DOHH2 (cell line): ENCODE measurements around the gene ZSCAN30.

Experiments used
- H3F3A ChIP-seq: fragments of 200-600 bp; sonication (generic), shearing (Covaris generic); 2 replicates; pipeline ENCODE4 v1.6.0; 2016; ENCODE audit warnings: antibody characterized with exemption, mild to moderate bottlenecking; ENCODE audit not compliant: control insufficient read depth, insufficient read depth
- H3K27ac ChIP-seq: fragments of 200-600 bp; sonication (generic); 2 replicates; pipeline ENCODE4 v1.5.1; 2014; ENCODE audit warnings: low read depth, mild to moderate bottlenecking, low read length, moderate library complexity
- H3K27me3 ChIP-seq: fragments of 200-600 bp; sonication (generic); 2 replicates; pipeline ENCODE4 v1.6.1; 2014; ENCODE audit warnings: mild to moderate bottlenecking, low read length, mixed read lengths; ENCODE audit not compliant: control insufficient read depth
- H3K36me3 ChIP-seq: fragments of 200-600 bp; sonication (generic); 2 replicates; pipeline ENCODE4 v1.6.1; 2014; ENCODE audit warnings: mild to moderate bottlenecking, low read length, moderate library complexity, mixed read lengths; ENCODE audit not compliant: control insufficient read depth
- H3K4me1 ChIP-seq: fragments of 200-600 bp; sonication (generic); 2 replicates; pipeline ENCODE4 v1.6.1; 2014; ENCODE audit warnings: mild to moderate bottlenecking, low read length, mixed read lengths; ENCODE audit not compliant: control insufficient read depth
- H3K4me2 ChIP-seq: fragments of 200-600 bp; sonication (generic); 2 replicates; pipeline ENCODE4 v1.6.0; 2014; ENCODE audit warnings: mild to moderate bottlenecking, low read length, moderate library complexity
- H3K4me3 ChIP-seq: fragments of 200-600 bp; sonication (generic); 2 replicates; pipeline ENCODE4 v1.5.1; 2014; ENCODE audit warnings: mild to moderate bottlenecking, low read length, mixed read lengths
- H3K79me2 ChIP-seq: fragments of 200-600 bp; sonication (generic); 2 replicates; pipeline ENCODE4 v1.6.1; 2014; ENCODE audit warnings: mild to moderate bottlenecking, low read length, mixed read lengths; ENCODE audit not compliant: control insufficient read depth
- H3K9me2 ChIP-seq: fragments of 200-600 bp; sonication (generic); replicated peaks from 2 replicates; pipeline ENCODE4 v1.6.1; 2014; ENCODE audit warnings: mild to moderate bottlenecking, low read length, mixed read lengths; ENCODE audit not compliant: control insufficient read depth
- H3K9me3 ChIP-seq: fragments of 200-600 bp; sonication (generic); 2 replicates; pipeline ENCODE4 v1.6.1; 2014; ENCODE audit warnings: antibody characterized with exemption, low read length, mixed read lengths; ENCODE audit not compliant: control insufficient read depth, insufficient read depth
- H4K20me1 ChIP-seq: fragments of 200-600 bp; sonication (generic); 2 replicates; pipeline ENCODE4 v1.6.0; 2014; ENCODE audit warnings: low read depth, mild to moderate bottlenecking, antibody characterized with exemption, low read length, moderate library complexity; ENCODE audit not compliant: control insufficient read depth, insufficient read depth
- EZH2phosphoT487 ChIP-seq: fragments of 200-600 bp; sonication (generic); IDR thresholded peaks from 2 replicates; pipeline ENCODE4 v1.6.1; 2017; ENCODE audit warnings: borderline replicate concordance, mild to moderate bottlenecking, antibody characterized with exemption, low read length, moderate library complexity, mixed read lengths
- TF ChIP-seq, protein P1 (sequence below): fragments of 200-600 bp; sonication (generic); IDR thresholded peaks from one replicate; pipeline ENCODE4 v1.5.1; 2014; ENCODE audit warnings: antibody characterized with exemption, mild to moderate bottlenecking, low read depth, low read length; ENCODE audit not compliant: poor library complexity, severe bottlenecking

The ZSCAN30 gene

DNA sequence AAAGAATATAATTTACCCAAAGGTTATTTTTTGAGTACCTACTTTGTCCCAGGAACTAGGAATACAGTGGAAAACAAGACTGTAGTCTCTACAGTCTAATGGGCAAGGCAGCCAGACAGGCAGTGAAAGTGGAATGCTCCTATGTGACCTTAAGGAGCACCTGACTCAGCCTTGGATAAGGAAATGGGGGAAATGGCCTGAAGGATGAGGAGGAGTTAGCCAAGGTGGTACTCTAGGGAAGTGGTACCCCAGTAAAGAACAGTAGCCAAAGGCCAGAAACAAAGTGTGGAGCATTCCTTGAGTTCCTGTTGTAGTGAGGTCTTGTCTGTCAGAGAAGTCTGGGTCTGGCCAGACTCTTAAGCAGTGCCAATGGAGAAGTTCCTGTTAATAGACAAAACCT, 43.2 kb downstream of the ZSCAN30 start:
- H4K20me1 ChIP-seq = no peaks in the 10 kb centered on the region
- H3K4me1 ChIP-seq = peaks cover 31% of the 10 kb centered on the region
- H3K9me2 ChIP-seq = no peaks in the 10 kb centered on the region
- H3F3A ChIP-seq = peaks cover 4% of the 10 kb centered on the region; the same call in 1 of the 2 replicates
- H3K27me3 ChIP-seq = no peaks in the 10 kb centered on the region
- peak overlapping the region; percentile 70 for H3K4me2 ChIP-seq
- peaks cover 91% of the 10 kb centered on the region for H3K36me3 ChIP-seq
- TF ChIP-seq, protein P1, sequence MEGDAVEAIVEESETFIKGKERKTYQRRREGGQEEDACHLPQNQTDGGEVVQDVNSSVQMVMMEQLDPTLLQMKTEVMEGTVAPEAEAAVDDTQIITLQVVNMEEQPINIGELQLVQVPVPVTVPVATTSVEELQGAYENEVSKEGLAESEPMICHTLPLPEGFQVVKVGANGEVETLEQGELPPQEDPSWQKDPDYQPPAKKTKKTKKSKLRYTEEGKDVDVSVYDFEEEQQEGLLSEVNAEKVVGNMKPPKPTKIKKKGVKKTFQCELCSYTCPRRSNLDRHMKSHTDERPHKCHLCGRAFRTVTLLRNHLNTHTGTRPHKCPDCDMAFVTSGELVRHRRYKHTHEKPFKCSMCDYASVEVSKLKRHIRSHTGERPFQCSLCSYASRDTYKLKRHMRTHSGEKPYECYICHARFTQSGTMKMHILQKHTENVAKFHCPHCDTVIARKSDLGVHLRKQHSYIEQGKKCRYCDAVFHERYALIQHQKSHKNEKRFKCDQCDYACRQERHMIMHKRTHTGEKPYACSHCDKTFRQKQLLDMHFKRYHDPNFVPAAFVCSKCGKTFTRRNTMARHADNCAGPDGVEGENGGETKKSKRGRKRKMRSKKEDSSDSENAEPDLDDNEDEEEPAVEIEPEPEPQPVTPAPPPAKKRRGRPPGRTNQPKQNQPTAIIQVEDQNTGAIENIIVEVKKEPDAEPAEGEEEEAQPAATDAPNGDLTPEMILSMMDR = no peak
- no peak for TF ChIP-seq EZH2phosphoT487
- peaks cover 28% of the 10 kb centered on the region for H3K79me2 ChIP-seq
- H3K27ac ChIP-seq = peak overlapping the region; percentile 65
- peak overlapping the region; percentile 56; the same call in 1 of the 2 replicates for H3K4me3 ChIP-seq
- H3K9me3 ChIP-seq = peaks cover 57% of the 10 kb centered on the region

DNA sequence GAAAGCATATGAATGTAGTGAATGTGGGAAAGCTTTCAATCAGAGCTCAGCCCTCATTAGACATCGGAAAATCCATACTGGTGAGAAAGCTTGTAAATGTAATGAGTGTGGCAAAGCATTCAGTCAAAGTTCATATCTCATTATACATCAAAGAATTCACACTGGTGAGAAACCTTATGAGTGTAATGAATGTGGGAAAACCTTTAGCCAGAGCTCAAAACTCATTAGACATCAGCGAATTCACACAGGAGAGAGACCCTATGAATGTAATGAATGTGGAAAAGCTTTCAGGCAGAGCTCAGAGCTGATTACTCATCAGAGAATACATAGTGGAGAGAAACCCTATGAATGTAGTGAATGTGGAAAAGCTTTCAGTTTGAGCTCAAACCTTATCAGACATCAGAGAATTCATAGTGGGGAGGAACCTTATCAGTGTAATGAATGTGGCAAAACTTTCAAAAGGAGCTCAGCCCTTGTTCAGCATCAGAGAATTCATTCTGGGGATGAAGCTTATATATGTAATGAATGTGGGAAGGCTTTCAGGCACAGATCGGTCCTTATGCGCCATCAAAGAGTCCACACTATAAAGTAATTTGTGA, 44.2 kb downstream of the ZSCAN30 start:
- peaks cover 86% of the 10 kb centered on the region for H3K36me3 ChIP-seq
- peaks cover 4% of the 10 kb centered on the region; the same call in 1 of the 2 replicates for H3F3A ChIP-seq
- H3K4me3 ChIP-seq = no peak overlapping the region
- no peak for TF ChIP-seq EZH2phosphoT487
- TF ChIP-seq, protein P1 = no peak
- no peaks in the 10 kb centered on the region for H4K20me1 ChIP-seq
- peaks cover 33% of the 10 kb centered on the region for H3K4me1 ChIP-seq
- peaks cover 57% of the 10 kb centered on the region for H3K9me3 ChIP-seq
- H3K4me2 ChIP-seq = no peak overlapping the region
- no peaks in the 10 kb centered on the region for H3K9me2 ChIP-seq
- H3K27ac ChIP-seq = no peak overlapping the region
- peaks cover 38% of the 10 kb centered on the region for H3K79me2 ChIP-seq
- no peaks in the 10 kb centered on the region for H3K27me3 ChIP-seq

DNA sequence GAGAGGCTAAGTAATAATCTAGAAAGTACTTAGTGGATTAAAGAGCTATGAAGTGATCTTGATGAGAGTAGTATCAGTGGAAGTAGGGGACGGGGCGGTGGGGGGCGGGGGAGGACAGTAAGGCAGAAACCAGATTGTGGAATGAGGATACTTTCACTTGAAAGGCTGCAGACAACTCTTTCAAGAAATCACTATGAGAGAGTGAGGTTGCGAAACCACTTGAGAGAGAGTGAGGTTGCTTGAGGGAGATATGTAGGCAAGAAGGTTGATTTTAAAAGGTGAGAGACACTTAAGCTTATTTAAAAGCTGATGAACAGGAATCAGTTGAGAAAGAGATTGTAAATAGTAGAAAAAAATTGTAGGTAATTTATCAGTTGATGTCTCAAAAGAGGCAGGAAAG, 45.4 kb downstream of the ZSCAN30 start:
- H3K27me3 ChIP-seq = no peaks in the 10 kb centered on the region
- H3K27ac ChIP-seq = no peak overlapping the region
- no peak for TF ChIP-seq EZH2phosphoT487
- TF ChIP-seq, protein P1 = no peak
- no peak overlapping the region for H3K4me2 ChIP-seq
- H3K36me3 ChIP-seq = peaks cover 75% of the 10 kb centered on the region
- peaks cover 57% of the 10 kb centered on the region for H3K9me3 ChIP-seq
- peaks cover 38% of the 10 kb centered on the region for H3K79me2 ChIP-seq
- no peaks in the 10 kb centered on the region for H3K9me2 ChIP-seq
- no peaks in the 10 kb centered on the region for H4K20me1 ChIP-seq
- peaks cover 4% of the 10 kb centered on the region; the same call in 1 of the 2 replicates for H3F3A ChIP-seq
- no peak overlapping the region for H3K4me3 ChIP-seq
- H3K4me1 ChIP-seq = peaks cover 38% of the 10 kb centered on the region

DNA sequence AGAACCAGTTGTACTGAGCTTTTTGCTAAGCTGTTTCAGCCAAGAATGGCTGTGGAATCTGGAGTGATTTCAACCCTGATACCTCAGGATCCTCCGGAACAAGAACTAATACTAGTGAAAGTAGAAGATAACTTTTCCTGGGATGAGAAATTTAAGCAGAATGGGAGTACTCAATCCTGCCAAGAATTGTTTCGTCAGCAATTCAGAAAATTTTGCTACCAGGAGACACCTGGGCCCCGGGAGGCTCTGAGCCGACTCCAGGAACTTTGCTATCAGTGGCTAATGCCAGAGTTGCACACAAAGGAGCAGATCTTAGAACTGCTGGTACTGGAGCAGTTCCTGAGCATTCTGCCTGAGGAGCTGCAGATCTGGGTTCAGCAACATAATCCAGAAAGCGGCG, 47.6 kb downstream of the ZSCAN30 start:
- TF ChIP-seq EZH2phosphoT487 = no peak
- TF ChIP-seq, protein P1 = no peak
- H3K36me3 ChIP-seq = peaks cover 56% of the 10 kb centered on the region
- peak overlapping the region; percentile 68 for H3K4me2 ChIP-seq
- no peak overlapping the region for H3K27ac ChIP-seq
- no peaks in the 10 kb centered on the region for H3K27me3 ChIP-seq
- peak overlapping the region; percentile 67 for H3K4me3 ChIP-seq
- peaks cover 50% of the 10 kb centered on the region for H3K9me3 ChIP-seq
- H4K20me1 ChIP-seq = no peaks in the 10 kb centered on the region
- no peaks in the 10 kb centered on the region for H3K9me2 ChIP-seq
- no peaks in the 10 kb centered on the region; the same call in 1 of the 2 replicates for H3F3A ChIP-seq
- peaks cover 29% of the 10 kb centered on the region for H3K4me1 ChIP-seq
- peaks cover 36% of the 10 kb centered on the region for H3K79me2 ChIP-seq
